ENCODE measurements around the gene IFT20.

IFT20 gene

DNA sequence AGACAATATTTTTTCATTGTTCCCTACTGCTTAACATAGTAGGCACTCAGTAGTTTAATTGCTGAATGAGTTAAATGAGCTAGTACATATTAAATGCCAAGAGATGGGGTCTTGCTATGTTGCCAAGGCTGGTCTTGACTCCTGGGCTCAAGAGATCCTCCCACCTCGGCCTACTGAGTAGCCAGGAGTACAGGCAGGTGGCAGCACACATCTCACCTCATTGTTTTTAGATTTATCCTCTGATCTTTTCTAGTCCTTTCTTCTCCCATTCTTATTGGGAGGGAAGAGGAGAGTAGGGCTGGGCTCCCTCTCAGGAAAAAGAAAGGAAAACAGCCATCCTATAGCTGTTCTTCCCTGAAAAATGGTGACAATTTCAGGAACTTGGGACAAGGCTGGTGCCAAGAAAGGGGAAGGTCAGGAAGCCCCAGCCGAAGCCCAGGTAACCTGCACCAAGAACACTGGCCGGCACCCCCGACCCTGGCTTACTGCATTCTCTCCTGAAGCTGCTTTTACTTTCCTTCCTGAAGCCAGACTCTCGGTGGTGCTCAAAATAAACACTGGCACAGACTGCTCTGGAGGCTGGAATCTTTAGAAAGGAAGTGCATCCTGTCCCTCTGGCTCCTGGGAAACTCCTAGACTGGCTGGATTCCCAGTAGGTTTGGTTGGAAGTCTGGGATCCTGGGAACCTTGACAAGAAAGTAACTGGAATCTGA, 2.9 kb upstream of the IFT20 start:
- in situ Hi-C loops (cut with MboI; ENCODE audit: low sequenced_read_pairs), result no loop called here

DNA sequence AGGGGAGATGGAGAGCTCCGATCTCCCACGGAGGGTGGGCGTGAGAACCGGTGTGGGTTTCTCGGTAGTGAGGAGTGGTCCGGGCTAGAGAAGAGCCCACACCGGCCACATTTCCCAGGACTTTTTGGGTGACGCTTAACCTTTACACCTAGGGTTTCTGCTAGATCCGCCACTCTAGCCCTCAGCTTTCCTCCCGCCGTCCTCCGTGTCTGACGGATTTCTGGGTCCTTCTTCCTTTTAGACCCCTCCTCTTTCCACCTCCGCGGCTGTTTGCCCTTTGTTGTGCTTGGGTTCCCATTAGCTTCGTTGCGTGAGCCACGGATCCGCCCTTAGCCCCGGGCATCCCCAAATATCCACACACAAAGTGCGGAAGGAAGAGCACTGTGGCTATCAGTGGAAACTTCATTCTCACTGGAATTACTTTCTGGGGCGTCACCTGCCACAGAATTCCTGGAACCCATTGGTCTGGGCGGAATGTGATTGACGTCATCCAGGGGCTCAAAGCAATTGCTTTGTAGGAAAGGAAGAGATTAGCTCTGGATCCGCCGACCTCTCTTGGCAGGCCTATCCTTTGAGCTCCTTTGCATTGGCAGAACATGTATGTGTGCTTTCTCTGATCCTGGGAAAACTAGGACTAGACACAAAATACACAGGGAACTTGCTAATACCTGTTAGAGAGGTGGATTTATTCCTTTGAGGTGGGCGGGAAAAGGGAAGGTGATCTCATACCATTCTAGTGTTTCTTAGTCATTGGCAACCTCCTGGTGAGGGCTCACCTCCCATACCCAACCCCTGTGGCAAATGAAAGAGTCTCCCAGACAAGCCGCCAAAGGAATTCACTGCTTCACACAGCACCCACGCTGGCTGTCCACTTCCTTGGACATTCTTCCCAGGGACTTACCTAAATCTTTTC, 943 bp upstream of the IFT20 start:
- in situ Hi-C loops (cut with MboI; ENCODE audit: low sequenced_read_pairs), result no loop called here

DNA sequence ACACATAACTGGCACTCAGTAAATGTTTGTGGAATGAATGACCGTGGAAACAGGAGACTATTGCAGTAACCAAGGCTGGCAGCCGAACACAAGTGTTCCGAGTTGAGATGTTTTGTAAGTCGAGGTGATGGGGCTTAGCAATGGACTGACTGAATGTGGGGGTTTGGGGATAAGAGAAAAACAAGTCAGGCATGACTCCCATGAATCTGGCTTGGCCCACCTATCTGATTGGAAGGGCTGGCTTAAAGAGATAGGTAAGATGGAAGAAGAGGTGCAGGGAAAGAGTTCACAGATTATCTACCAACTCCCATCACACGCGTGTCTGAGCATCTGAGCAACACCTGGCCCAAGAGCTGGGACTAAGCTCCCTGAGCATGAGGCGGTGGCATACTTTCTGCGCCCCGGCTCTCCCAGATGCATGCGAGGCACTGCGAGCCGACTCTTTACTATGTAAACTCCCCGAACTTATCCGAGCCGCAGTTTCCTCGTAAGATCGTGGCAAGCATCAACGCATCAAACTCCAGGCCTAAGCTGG, 539 bp downstream of the IFT20 start:
- in situ Hi-C loops (cut with MboI; ENCODE audit: low sequenced_read_pairs), result no loop called here

DNA sequence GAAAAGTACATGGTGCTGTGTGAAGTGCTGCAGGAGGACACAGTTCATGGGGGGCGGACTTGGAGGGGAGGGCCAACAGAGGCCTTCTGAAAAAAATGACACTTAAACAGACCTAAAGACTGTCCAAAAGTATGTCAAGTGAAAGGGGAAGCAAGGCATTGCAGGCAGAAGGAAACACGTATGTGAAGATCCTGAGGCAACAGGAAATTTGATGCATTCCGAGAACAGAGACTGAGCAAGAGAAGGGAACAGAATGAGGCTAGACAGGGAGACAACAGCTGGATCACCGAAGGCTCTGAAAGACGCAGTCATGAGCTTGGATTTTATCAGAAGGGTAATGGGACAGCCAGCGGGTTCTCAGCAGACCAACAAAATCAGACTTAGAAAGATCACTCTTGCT, 1.1 kb downstream of the IFT20 start:
- in situ Hi-C loops (cut with MboI; ENCODE audit: low sequenced_read_pairs), result no loop called here

DNA sequence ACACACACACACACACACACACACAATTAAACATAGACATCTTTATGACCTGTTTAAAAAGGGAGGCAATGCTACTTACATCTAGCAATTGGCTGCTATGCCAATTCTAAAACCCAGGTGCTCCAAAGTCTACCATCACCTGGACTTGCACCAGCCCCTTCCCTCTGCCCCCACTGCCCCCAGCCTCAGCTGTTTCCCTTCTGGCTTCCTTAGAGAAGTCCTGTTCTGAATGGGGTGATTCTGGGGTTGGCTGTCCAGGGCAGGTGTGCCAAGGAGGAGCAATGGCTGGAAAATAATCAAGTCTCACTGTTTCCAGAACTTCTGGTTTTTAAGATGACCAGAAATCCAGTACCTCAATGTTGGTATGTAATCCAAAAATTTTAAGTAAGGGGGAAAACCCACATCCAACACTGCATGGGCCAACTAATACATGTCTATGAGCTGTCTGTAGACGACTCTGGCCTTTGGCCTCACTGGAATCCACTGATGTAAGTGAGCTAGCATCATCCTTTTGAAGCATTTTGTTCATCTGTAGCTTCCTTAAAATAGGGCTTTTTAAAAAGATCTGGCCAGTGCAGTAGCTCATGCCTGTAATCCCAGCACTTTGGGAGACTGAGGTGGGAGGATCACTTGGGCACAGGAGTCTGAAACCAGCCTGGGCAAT, 2.1 kb downstream of the IFT20 start:
- in situ Hi-C loops (cut with MboI; ENCODE audit: low sequenced_read_pairs), result no loop called here

DNA sequence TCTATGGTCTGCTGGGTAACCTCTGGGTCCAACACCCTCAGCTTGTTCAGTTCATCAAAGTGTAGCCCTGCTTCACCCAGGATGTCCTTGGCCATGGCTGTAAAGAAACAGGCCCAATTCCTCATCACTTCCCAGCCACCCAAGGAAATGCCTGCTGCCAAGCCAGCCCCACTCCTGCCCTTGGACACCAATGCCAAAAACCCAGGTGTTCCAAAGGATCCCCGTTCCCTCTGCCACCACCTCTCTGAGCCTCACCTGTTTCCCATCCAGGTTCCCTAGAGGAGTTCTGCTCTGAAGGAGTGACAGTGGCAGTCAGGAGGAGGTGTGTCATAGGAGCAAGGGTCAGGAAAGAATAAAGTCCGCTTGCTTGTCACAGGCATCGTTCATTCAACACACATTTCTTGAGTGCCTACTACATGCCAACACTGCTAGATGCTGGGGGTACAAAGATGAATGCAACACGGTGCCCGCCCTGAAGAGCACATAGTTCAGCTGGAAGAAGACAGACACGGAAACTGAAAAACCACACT, 3.3 kb downstream of the IFT20 start:
- in situ Hi-C loops (cut with MboI; ENCODE audit: low sequenced_read_pairs), result no loop called here

DNA sequence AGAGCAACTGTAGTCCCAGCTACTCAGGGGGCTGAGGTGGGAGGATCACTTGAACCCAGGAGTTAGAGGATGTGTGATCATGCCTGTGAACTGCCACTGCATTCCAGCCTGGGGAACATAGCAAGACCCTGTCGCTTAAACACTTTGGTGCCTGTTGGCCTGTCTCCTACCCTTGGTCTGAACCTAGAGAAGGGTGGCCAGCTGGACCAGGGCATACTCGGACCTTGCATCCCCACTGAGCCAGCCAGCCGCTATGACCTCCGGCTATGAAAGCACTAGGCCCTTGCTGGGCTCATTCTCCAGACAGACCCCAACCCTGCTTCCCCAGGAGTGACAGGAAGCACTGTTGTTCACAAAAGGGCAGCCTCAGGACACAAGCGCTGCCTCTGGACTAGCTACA, 4.6 kb downstream of the IFT20 start:
- in situ Hi-C loops (cut with MboI; ENCODE audit: low sequenced_read_pairs), result no loop called here

DNA sequence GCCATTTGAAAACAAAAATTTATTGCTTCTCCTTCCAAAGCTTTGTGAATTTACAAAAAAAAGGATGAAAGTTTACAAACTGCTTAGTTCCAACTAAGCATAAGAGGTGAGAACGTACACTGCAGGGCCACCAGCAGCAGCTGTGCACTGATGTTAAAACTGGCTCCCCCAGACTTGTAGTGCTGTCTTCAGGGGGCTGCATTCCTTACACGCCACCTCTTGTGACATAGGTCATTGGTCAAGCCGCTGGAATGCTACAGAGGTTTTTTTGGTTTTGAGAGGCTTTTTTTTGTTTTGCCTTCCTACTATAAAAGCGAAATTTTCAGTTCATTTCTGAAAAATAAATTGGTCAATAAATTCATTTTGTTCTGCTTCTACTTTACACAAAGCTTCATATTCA, 6.9 kb downstream of the IFT20 start:
- in situ Hi-C loops (cut with MboI; ENCODE audit: low sequenced_read_pairs), result no loop called here

DNA sequence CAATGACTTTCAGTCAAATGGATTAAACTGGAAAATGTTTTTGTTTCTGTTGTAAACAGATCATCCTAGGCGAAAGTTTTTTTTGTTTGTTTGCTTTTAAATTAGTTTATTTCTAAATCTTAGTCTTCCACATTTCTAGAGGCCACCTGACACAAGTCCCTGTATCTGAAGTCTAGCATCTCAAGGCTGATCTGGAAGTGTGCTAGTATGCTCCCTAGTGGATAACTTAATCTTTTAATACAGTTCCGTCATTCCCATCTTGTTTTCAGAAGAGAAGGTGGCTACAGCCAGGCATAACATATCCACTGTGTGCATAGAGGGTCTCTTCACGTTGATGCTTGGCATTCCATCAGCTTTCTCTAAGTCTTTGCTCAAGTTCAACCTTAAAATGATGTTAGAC, 7.6 kb downstream of the IFT20 start:
- in situ Hi-C loops (cut with MboI; ENCODE audit: low sequenced_read_pairs), result no loop called here

DNA sequence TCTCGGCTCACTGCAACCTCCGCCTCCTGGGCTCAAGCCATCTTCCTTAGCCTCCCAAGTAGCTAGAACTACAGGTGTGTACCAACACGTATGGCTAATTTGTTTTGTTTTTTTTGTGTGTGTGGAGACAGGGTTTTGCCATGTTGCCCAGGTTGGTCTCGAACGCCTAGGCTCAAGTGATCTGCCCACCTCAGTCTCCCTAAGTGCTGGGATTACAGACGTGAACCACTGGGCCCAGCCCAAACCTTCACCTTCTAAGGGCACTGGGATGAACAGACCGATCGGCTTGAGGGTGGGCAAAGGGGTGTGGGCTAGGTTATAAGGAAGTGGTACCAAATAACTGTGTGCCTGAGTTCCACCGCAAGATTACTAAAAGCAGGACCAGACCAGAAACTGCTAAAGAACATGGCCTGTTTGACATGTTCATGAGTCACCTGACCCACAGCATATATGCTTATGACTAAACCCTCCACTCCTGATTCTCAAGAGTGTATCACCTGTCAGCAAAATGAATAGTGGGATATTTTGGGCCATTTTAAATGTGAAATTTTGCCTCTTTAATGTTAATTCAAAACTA, 8.2 kb downstream of the IFT20 start:
- in situ Hi-C loops (cut with MboI; ENCODE audit: low sequenced_read_pairs), result no loop called here

DNA sequence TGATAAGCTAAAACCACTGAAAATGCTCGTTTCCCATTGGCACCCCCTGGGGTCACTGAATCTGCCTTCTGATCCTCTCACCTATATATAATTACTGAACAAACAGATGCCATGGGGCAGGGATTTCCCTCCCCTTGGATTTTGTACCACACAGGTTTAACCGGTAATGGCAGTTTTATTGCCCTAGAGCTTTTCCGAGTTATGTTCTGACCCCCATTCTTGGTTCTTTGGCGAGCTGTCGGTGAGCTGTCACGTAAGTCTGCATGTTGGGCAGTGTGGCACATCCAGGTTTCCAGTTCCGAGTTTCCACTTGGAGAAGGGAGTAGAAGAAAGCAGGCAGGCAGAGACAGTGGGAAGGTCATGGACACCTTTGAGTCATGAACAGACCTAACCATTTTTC, 9.2 kb downstream of the IFT20 start:
- in situ Hi-C loops (cut with MboI; ENCODE audit: low sequenced_read_pairs), result no loop called here

DNA sequence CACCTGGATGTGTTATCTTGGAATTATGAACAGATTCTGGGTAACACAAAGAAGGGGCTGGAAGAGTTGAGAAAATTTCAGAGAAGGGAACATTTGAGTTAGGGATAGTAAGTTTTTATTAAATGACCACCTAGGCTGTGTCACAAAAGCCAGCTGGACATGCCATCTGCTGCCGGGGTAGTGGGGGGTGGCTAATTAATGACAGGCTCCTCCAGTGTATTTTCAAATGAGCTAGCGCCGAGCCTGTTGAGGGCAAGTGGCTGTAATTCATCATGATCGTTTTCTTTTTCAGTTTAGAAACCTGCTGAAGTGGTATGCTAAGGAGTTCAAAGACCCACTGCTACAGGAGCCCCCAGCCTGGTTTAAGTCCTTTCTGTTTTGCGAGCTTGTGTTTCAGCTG, 10.1 kb downstream of the IFT20 start:
- in situ Hi-C loops (cut with MboI; ENCODE audit: low sequenced_read_pairs), result no loop called here

DNA sequence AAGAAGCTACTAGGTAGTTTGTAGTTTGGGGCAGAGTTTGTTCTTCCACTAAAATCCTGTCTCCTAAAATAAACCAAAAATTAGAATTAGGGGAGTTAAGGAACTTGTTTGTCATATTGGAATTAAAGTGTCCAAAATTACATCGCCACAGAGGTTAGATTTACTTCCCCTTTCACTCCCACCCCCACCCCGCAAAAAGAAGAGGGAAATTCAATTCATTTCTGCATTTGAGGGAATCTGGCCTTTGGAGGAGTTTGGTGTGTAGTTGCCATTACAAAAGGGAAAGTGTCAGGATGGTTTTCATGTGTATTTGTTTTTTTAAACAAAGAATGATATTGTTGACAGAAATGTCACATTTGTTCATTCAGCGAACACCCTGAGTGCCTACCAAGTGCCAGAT, 10.5 kb downstream of the IFT20 start:
- in situ Hi-C loops (cut with MboI; ENCODE audit: low sequenced_read_pairs), result no loop called here

DNA sequence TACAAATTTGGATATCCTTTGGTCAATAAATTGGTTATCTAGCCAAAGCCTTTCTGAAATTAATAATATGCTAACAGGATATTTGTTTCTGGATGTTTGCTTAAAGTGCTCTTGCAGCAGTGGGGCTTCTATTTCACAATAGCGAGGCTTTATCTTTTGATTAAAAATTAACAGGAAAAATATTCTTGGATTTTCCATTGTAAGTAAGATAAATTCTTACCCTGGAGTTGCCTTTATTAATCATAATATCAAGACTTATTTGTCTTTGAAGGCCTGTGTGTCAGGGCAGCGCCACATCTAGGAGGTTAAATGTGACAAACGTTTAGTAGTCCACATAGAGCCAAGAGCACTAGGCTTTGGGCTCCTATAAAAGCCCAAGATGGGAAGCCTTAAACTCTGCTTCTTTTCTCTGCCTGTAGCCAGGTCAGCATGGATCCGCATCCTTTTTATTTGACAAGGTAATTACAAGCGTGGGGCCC, 11.0 kb downstream of the IFT20 start:
- in situ Hi-C loops (cut with MboI; ENCODE audit: low sequenced_read_pairs), result no loop called here

DNA sequence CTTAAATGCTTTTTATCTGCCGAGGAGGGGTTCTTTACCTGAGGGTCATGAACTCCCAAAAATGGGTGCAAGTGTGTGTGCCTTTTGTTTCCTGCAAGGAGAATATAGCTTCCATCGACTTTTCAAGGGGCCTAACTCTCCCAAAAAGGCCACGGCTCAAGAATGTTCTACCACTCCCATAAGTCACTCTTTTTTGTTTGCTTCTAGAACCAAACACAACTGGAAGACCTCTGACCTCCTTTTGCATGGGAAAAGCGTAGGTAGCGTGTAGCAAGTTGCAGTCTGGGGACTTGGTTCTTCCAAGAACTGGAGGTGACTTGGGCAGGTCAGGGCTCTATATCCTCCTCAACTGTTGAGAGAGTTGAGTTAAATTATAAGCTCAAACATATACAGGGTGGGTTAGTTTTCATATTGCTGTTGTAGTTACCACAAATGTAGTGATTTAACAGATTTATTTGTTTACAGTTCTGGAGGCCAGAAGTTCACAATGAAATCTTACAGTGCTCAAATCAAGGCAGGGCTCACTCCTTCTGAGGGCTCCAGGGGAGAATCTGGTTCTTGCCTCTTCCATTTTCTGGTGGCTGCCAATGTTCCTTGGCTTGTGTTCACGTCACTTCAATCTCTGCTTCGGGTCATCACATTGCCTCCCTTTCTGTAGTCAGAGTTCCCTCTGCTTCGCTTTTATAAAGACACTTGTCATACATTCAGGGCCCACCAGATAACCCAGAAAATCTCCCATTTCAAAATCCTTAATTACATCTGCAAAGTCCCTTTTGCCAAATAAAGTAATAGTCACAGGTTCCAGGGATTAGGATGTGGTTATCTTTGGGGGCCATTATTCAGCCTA, 14.8 kb downstream of the IFT20 start:
- in situ Hi-C loops (cut with MboI; ENCODE audit: low sequenced_read_pairs), result no loop called here

DNA sequence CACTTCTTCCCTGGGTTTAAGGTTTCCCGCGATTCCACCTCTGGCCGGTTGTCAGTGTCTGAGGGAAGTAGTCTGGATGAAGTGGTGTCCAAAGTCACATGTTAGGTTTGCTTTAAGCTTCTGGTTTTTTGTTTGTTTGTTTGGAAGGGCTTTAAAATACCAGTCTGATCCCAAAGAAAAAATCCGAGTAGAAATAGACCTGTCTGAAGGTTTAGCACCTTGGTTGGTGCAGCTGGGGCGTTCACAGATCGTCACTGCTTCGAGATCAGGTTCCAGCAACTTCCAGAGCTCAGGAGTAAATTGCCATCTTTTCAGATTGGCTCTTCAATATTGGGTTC, 15.7 kb downstream of the IFT20 start:
- in situ Hi-C loops (cut with MboI; ENCODE audit: low sequenced_read_pairs), result no loop called here

DNA sequence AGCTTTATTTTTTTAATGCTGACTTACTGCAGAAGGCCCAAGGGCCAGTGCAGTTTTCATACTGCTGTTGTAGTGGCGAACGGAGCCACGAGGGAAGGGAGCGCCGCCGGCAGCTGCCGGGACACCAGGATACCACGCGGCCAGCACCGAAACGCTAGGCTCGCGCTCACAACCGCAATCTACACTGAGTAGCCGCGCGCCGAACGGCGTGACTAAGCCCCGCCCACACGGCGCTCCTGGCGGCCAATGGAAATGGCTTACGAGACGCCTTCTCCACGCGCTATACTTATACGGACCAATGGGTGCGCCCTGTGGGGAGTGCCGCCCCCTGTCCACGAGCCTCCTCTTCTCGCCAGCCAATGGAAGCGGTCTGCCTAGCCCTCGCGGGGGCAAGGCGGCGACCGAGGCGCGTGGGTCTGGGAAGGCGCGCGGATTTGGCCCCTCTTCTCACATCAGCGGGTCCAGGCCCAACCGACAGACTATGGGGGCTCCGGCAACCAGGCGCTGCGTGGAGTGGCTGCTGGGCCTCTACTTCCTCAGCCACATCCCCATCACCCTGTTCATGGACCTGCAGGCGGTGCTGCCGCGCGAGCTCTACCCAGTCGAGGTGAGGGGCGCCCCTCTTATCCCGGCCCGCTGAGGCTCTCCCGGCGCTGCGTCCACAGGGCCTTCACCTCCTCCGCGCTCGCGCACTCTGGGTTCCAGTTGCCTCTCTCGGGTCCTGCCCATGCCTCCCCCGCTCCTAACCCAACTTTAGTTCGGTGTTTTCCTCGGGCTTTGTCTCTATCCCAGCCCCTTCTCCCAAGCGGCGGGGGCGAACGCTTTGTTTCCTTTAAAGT, 16.3 kb downstream of the IFT20 start, which contains the start of gene TMEM97:
TSS of gene TMEM97 (plus strand) at position 442 of the 839 bp plus-strand sequence. CDS start at position 482, 40 bp downstream.
- in situ Hi-C loops (cut with MboI; ENCODE audit: low sequenced_read_pairs), result no loop called here

DNA sequence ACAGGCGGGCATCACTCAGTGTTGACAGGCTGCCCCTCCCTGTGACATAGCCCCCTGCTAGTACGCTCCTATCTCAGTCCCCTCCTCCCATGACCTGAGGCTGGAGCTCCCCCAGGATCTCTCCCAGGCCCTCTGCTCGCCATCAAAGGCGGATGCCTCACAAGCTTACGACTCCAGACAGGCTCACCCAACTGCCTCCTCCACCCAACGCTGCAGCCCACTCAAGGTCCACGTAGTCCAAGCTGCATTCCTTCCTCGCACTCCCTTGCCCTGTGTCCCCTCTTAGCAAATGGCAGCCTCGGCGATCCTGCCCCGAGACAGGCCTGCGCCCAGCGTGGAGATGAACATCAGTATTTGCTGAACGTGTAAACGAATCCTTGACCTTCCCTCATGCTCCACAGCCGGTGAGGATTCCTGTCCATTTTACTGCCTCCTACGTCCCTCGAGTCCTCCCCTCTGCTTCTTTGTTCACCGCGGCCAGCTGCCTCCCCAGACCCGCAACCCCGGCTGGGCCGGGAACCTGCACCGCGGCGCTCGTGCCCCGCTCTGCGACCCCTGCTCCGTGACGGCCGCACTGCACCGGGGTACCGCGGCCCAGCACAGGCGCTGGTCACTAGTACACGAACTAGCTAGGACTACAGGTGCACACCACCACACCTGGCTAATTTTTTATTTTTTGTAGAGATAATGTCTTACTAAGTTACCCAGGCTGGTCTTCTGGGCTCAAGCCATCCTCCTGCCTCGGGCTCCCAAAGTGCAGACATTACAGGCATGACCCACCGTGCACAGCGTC, 17.1 kb downstream of the IFT20 start:
- in situ Hi-C loops (cut with MboI; ENCODE audit: low sequenced_read_pairs), result no loop called here

Data from HL-60/S4 treated with retinoic acid at 250 ng/mL for 4 days and 3 days (cell line).